A549 (cell line): ENCODE data around the gene ADAM29. TPM values are rescaled to one million over a fixed set of nuclear protein-coding genes. Genes with fewer than 3 reads are reported as not detected.

Experiments
- ATAC-seq, 2 experiments: fragments of 200-7000 bp in 1 of 2; fragments of >200 bp in 1 of 2; cut with Nextera tagmentation in 1 of 2; cut with Tn5 transposase in 1 of 2; 3 replicates each; pipeline versions ENCODE4 v1.8.0 to v1.9.1; 2018 to 2020; ENCODE audit warnings: mild to moderate bottlenecking in 1 of 2, moderate library complexity in 1 of 2
- CTCF ChIA-PET: fragments of 300-600 bp; sonication (Branson Sonifier 250); formaldehyde crosslinking; extraction: SDS; loops from one replicate; lab custom pipeline; 2021; ENCODE audit warnings: antibody characterized with exemption, inconsistent platforms; lab: Yijun Ruan, JAX
- POLR2A ChIA-PET: fragments of 350-600 bp; formaldehyde crosslinking; extraction: SDS; loops from one replicate; lab custom pipeline; 2021; ENCODE audit warnings: antibody characterized with exemption, inconsistent platforms; lab: Yijun Ruan, JAX
- DNase-seq, 2 experiments: peaks; one replicate each; pipeline versions ENCODE4 v3.0.0 to v3.0.0-alpha.2; 2011 to 2016; ENCODE audit warnings: low read depth in 1 of 2, low spot score in 1 of 2
- FAIRE-seq: peaks from 2 replicates; lab custom pipeline; 2011; peaks lifted over from hg19 to GRCh38; lab: Jason Lieb, UNC
- H3K27ac ChIP-seq, 2 experiments: fragments of >200 bp; sonication (Bioruptor Twin); formaldehyde crosslinking; 3 replicates each; pipeline ENCODE4 v1.5.1; 2016 to 2017
- H3K4me1 ChIP-seq: fragments of >200 bp; sonication (Bioruptor Twin); formaldehyde crosslinking; 3 replicates; pipeline ENCODE4 v1.6.1; 2016
- H3K4me2 ChIP-seq: fragments of >200 bp; sonication (Bioruptor Twin); formaldehyde crosslinking; 3 replicates; pipeline ENCODE4 v1.6.1; 2016
- H3K4me3 ChIP-seq: fragments of >200 bp; sonication (Bioruptor Twin); formaldehyde crosslinking; 3 replicates; pipeline ENCODE4 v1.5.1; 2016
- H3K9me3 ChIP-seq: fragments of >200 bp; sonication (Bioruptor Twin); formaldehyde crosslinking; 3 replicates; pipeline ENCODE4 v1.6.1; 2016
- ATOH8 ChIP-seq: fragments of 250-450 bp; sonication (Bioruptor Pico); IDR thresholded peaks from 2 replicates; pipeline ENCODE4 v1.5.0; 2020; ENCODE audit warnings: low read depth, mild to moderate bottlenecking, moderate library complexity
- CBX8 ChIP-seq: fragments of 200-600 bp; sonication (generic); IDR thresholded peaks from 2 replicates; pipeline ENCODE4 v1.6.1; 2016
- CEBPB ChIP-seq, 2 experiments: fragments of >200 bp in 1 of 2; sonication (Bioruptor Twin) in 1 of 2; formaldehyde crosslinking in 1 of 2; IDR thresholded peaks; 2 replicates each; pipeline ENCODE4 v1.6.1; 2012 to 2016
- CTCF ChIP-seq: fragments of >200 bp; sonication (Bioruptor Twin); formaldehyde crosslinking; IDR thresholded peaks from 3 replicates; pipeline ENCODE4 v1.5.1; 2016
- EHF ChIP-seq: fragments of 250-450 bp; sonication (Bioruptor Pico); IDR thresholded peaks from 2 replicates; pipeline ENCODE4 v1.5.0; 2020; ENCODE audit warnings: mild to moderate bottlenecking
- EHMT2 ChIP-seq: fragments of 200-600 bp; sonication (generic); IDR thresholded peaks from 2 replicates; pipeline ENCODE4 v1.6.1; 2016; ENCODE audit warnings: antibody characterized with exemption, low read depth, mild to moderate bottlenecking, moderate library complexity
- EP300 ChIP-seq, 2 experiments: fragments of >200 bp; sonication (Bioruptor Twin); formaldehyde crosslinking; IDR thresholded peaks; 2 replicates in 1 of 2; 3 replicates in 1 of 2; pipeline ENCODE4 v1.6.1; 2016 to 2017
- HEYL ChIP-seq: fragments of 250-450 bp; sonication (Bioruptor Pico); IDR thresholded peaks from 2 replicates; pipeline ENCODE4 v1.8.0; 2021; ENCODE audit warnings: mild to moderate bottlenecking, moderate library complexity
- HOXB5 ChIP-seq: fragments of 250-450 bp; sonication (Bioruptor Pico); IDR thresholded peaks from 2 replicates; pipeline ENCODE4 v1.5.0; 2020; ENCODE audit warnings: mild to moderate bottlenecking, moderate library complexity
- KDM5A ChIP-seq: fragments of 200-600 bp; sonication (generic); IDR thresholded peaks from 2 replicates; pipeline ENCODE4 v1.6.1; 2016; ENCODE audit warnings: antibody characterized with exemption, mild to moderate bottlenecking
- MAFK ChIP-seq: fragments of 450-650 bp; IDR thresholded peaks from 2 replicates; pipeline ENCODE4 v1.6.1; 2014; ENCODE audit not compliant: partially characterized antibody
- MAZ ChIP-seq: fragments of 150-350 bp; IDR thresholded peaks from 2 replicates; pipeline ENCODE4 v1.6.1; 2014; ENCODE audit warnings: antibody characterized with exemption, low read depth, low read length, borderline replicate concordance
- NFE2L2 ChIP-seq: fragments of 150-350 bp; conservative IDR thresholded peaks from 2 replicates; pipeline ENCODE4 v1.6.1; 2014; ENCODE audit warnings: low read length
- NR3C1 ChIP-seq: fragments of >200 bp; sonication (Bioruptor Twin); formaldehyde crosslinking; IDR thresholded peaks from 3 replicates; pipeline ENCODE4 v1.6.1; 2017
- POLR2A ChIP-seq: IDR thresholded peaks from 2 replicates; pipeline ENCODE4 v1.6.1; 2012; ENCODE audit warnings: mild to moderate bottlenecking, low read length
- REST ChIP-seq: fragments of 200-600 bp; sonication (generic); IDR thresholded peaks from 2 replicates; pipeline ENCODE4 v1.6.1; 2016; ENCODE audit warnings: antibody characterized with exemption, mild to moderate bottlenecking, moderate library complexity
- SREBF2 ChIP-seq: fragments of 450-650 bp; IDR thresholded peaks from 2 replicates; pipeline ENCODE4 v1.6.1; 2014; ENCODE audit warnings: mild to moderate bottlenecking, moderate library complexity
- TP53 ChIP-seq: fragments of 250-450 bp; sonication (Bioruptor Pico); IDR thresholded peaks from 2 replicates; pipeline ENCODE4 v1.5.0; 2021; ENCODE audit warnings: mild to moderate bottlenecking, moderate library complexity
- ZNF302 ChIP-seq: fragments of 250-450 bp; sonication (Bioruptor Pico); IDR thresholded peaks from 2 replicates; pipeline ENCODE4 v1.9.0; 2021; ENCODE audit warnings: inconsistent platforms, mild to moderate bottlenecking, moderate library complexity
- WGBS: methylation state at CpG from one replicate; pipeline ENCODE4 v1.1.6; 2017; ENCODE audit errors: missing lambda C conversion rate; 5-methylcytosine and 5-hydroxymethylcytosine counted together
- polyA plus RNA-seq, 4 experiments: library from polyadenylated mRNA; depleted of rRNA in 3 of 4; stranded (reverse); fragments of >200 nt; fragmentation: RNase III in 1 of 4; extraction: RNeasy Plus Mini Kit Qiagen cat#74134 plus additional on column Dnase treatment in 1 of 4; gene quantifications; 2 replicates in 3 of 4; 3 replicates in 1 of 4; pipeline ENCODE4 v1.2.3, GENCODE V29; 2011 to 2017

ADAM29 gene
- polyA plus RNA-seq, 2 of the 4 experiments (the other 2 are of a cell fraction), result not detected

- TF ChIP-seq NR3C1, result no peak
- no peak for TF ChIP-seq SREBF2
- no peak for TF ChIP-seq CEBPB (IDR thresholded peaks at IDR 0.05)
- no peak for TF ChIP-seq HEYL (CRISPR knock-in tag)
- no peak for TF ChIP-seq MAZ
- no peak for TF ChIP-seq KDM5A
Observed at GRCh38 chr4:174989791-174990190, 71.6 kb downstream of the ADAM29 start (continued).

DNA sequence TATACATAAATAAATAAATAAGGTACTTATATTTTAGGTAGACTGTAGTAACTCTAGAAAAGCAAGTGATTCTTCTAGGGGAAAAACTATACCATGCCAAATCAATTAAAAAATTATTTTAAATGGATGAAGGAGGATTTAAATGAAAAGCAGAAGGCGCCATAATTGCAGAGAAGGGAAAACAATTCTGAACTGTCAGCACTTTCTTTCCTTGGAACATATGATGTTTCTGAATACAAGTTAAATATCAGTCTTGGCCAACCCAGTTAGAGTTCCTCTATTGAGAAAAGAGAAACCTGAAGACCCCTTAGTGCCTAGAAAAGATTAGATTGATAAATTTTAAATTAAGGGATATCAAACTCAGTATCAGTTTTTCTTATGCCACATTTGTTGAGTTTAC lies 75.8 kb downstream of the ADAM29 start:
- Histone ChIP-seq H3K4me2 (no peak overlapping the region), H3K27ac (no peak overlapping the region), H3K4me3 (no peak overlapping the region), H3K4me1 (no peaks in the 10 kb centered on the region), H3K9me3 (0 out of 3 replicates have a peak, but pooled peaks cover 2% of the 10 kb centered on the region)
- ChIA-PET POLR2A (no interaction called here), CTCF (no interaction called here)
- ATAC-seq (no peak), DNase-seq (no peak), FAIRE-seq (no peak)
- WGBS, result 72% methylated on average over 1 of the region's 1 CpG
- no peak for TF ChIP-seq NFE2L2
- TF ChIP-seq MAFK, result peak; percentile 59

- no peak overlapping the region for H3K4me2 ChIP-seq
- CTCF ChIA-PET, result no interaction called here
- no peaks in the 10 kb centered on the region for H3K4me1 ChIP-seq
- WGBS, result 6% methylated on average over 1 of the region's 1 CpG
- POLR2A ChIA-PET, result no interaction called here
- ATAC-seq, result no peak
- 0 out of 3 replicates have a peak, but pooled peaks cover 2% of the 10 kb centered on the region for H3K9me3 ChIP-seq
- DNase-seq, result no peak
- no peak overlapping the region for H3K27ac ChIP-seq
- H3K4me3 ChIP-seq, result no peak overlapping the region
- TF ChIP-seq TP53 (CRISPR knock-in tag), result no peak
- TF ChIP-seq POLR2A, result no peak
- no peak for TF ChIP-seq REST
- no peak for TF ChIP-seq ZNF302 (CRISPR knock-in tag)
- TF ChIP-seq ATOH8 (CRISPR knock-in tag), result no peak
- no peak for TF ChIP-seq EP300 (IDR thresholded peaks at IDR 0.05)
- TF ChIP-seq HOXB5 (CRISPR knock-in tag), result no peak
- TF ChIP-seq EHF (CRISPR knock-in tag), result no peak
- no peak for TF ChIP-seq CBX8
- TF ChIP-seq EHMT2, result no peak
- no peak for TF ChIP-seq CTCF
- FAIRE-seq, result no peak
Observed at GRCh38 chr4:174996079-174996478, 77.9 kb downstream of the ADAM29 start.
